IgD-negative memory B cell (primary cell): ENCODE data around the gene ZBTB46. TPM values are rescaled to one million over a fixed set of nuclear protein-coding genes. Genes with fewer than 3 reads are reported as not detected.
A peak's percentile ranks its signal among the peaks of the same experiment; 100 is the strongest.

ENCODE experiments used
- H3K27ac Mint-ChIP-seq, 3 donors: one replicate each; pipeline ENCODE4 v1.8.0; 2020 to 2022; ENCODE audit warnings: mild to moderate bottlenecking in 3 of 3, mixed read lengths in 3 of 3, moderate library complexity in 1 of 3
- H3K27me3 Mint-ChIP-seq: one replicate; pipeline ENCODE4 v1.8.0; 2021; ENCODE audit warnings: mixed read lengths
- H3K36me3 Mint-ChIP-seq: one replicate; pipeline ENCODE4 v1.8.0; 2020; ENCODE audit warnings: mild to moderate bottlenecking, mixed read lengths
- H3K4me1 Mint-ChIP-seq, 3 donors: one replicate each; pipeline ENCODE4 v1.8.0; 2020 to 2022; ENCODE audit warnings: mixed read lengths in 3 of 3, mild to moderate bottlenecking in 1 of 3
- H3K4me3 Mint-ChIP-seq, 4 donors: one replicate each; pipeline ENCODE4 v1.8.0; 2020 to 2022; ENCODE audit warnings: mild to moderate bottlenecking in 4 of 4, mixed read lengths in 4 of 4, moderate library complexity in 3 of 4
- H3K9me3 Mint-ChIP-seq, 3 donors: one replicate each; pipeline ENCODE4 v1.8.0; 2020 to 2021; ENCODE audit warnings: mixed read lengths in 3 of 3, mild to moderate bottlenecking in 1 of 3
- polyA plus RNA-seq: library from polyadenylated mRNA; unstranded; fragments of 300-500 nt; fragmentation: Illumina TruSeq; gene quantifications from one replicate; pipeline ENCODE4 v1.2.3, GENCODE V29; 2021

The ZBTB46 gene
- polyA plus RNA-seq, 1 donor from 2014 or later = 0.04 TPM

DNA sequence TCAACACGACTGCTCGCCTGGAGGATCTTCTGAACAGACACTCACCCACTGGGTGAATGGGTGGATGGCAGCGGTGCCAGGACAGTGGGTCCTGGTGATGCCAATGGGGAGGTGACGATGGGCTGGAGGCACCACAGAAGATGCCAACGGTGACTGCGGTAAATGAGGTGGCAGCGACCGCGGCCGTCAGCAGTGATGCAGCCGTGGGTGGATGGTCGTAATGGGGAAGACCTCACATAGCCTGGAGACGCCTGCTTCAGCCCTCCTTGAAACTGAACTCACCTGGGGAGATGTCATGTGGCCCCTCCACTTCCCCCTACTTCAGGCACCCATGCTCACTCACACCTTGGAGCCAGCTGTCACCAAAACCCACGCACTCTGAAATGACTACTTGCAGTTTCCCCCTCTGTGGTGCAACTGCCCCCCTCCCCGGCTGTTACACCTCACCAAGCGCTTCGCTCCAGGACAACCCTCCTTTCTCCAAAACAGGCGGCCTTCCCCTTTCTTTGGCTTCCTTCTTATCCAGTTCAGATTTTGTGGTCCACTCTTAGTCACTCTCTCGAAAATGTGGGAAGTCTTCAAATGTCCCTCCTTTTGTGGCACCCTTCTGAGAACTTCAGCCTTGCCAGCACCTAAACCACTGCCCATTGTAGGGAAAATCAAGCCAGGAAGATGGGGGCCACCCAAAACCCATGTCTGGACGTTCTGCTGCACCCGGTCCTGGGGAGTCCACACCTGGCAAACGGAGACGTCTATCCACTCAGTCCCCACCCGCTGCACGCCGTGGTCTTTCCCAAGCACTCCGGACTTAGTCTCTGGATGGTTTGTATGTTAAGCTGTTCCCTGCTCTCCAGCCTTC lies 19.9 kb upstream of the ZBTB46 start:
- Mint-ChIP-seq H3K4me3 (peak overlapping the region in 1 of 4 donors; percentile 61), H3K9me3 (no peaks in the 10 kb centered on the region), H3K4me1 (peaks cover 0 to 7% (median 4%) of the 10 kb centered on the region in 3 donors), H3K36me3 (peaks cover 2% of the 10 kb centered on the region), H3K27ac (peak overlapping the region; percentile 33 to 48 (median 44)), H3K27me3 (peaks cover 24% of the 10 kb centered on the region)

DNA sequence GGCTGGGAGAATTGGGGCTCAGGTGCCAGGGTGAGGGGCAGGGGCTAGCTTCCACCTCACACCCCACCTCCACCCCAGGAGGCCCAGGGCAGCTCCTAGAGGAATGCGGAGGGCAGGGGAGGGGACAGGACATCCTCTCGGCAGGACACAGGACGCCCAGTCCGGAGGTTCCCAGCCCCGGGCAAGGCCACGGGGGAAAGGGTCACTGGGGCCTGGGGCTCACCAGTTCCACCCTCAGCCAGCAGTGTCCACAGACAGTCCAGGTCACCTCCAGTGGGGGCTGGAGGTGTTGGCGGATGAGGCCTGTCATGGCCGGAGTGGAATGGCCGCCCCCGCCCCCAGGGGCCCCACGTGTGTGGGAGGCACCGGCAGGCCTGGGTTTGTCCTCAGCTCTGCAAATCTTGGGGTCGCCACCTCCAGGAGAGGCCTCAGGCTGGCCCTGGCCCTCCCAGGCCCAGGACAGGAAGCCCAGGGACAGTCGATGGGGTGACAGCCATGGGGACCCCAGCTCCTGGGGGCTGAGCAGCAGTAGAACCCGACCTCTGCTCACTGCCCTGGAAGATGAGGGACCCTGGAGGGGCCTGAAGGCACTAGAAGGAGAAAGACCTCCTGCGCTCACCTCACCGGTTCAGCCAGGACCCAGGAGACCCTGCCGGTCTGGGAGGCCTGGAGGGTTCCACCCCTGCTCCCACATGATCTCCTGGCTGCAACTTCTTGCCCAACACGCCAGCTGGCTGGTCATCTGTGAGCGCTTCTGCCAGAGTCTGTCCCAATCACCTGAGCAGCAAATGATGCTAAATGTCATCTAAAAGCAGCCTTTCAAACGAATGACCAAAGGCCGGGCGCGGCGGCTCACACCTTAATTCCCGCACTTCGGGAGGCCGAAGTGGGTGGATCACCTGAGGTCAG lies 17.2 kb upstream of the ZBTB46 start:
- peaks cover 4 to 7% (median 5%) of the 10 kb centered on the region in 3 donors for H3K4me1 Mint-ChIP-seq
- no peak overlapping the region for H3K27ac Mint-ChIP-seq
- H3K36me3 Mint-ChIP-seq = peaks cover 2% of the 10 kb centered on the region
- H3K9me3 Mint-ChIP-seq = no peaks in the 10 kb centered on the region
- H3K27me3 Mint-ChIP-seq = peaks cover 43% of the 10 kb centered on the region
- no peak overlapping the region for H3K4me3 Mint-ChIP-seq

DNA sequence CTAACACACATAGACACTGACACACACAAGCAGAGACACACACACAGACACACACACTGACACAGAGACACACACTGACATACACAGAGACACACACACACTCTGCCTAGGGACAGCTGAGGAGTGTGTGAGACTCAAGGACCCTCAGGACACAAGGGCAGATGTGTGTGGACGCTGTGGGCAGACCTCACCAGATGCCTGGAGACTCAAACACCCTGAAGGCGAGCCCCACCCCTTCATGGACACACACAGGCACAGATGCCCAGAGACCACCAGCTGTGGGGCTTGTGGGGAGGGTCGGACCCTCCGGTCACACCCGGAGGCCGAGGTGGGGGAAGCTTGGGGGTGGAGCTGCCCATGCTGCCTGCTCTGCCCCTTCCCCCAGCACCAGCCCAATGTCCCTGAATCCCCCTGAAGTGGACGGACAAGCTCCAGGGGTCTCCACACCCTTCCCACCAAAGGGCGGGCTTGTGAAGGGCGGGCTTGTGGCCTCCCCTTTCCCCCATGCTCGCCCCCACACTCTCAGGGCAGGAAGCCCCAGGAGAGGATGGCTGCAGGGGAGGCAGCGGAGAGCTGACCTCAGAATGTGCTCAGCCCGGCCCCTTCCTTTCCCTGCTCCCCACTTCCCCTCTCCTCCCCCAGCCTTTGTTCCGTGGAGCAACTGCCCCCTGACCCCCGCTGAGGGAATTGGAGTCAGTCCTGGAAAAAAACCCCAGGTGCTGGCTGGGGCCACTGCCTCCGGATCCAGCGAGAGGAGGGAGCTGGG lies 16.4 kb upstream of the ZBTB46 start:
- Mint-ChIP-seq H3K4me3 (no peak overlapping the region), H3K4me1 (peaks cover 4 to 7% (median 6%) of the 10 kb centered on the region in 3 donors), H3K36me3 (peaks cover 2% of the 10 kb centered on the region), H3K9me3 (no peaks in the 10 kb centered on the region), H3K27me3 (peaks cover 46% of the 10 kb centered on the region), H3K27ac (no peak overlapping the region)

DNA sequence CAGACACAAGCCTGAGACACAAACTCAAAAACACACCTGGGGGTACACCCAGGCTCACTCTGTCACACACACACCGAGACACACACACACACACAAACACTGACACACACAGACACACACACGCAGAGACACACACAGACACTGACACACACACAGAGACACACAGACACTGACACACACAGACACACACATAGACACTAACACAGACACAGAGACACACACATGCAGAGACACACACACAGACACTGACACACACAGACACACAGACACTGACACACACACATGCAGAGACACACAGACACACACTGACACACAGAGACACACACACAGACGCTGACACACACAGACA lies 15.8 kb upstream of the ZBTB46 start:
- Mint-ChIP-seq H3K27me3 (peaks cover 47% of the 10 kb centered on the region), H3K4me3 (no peak overlapping the region), H3K4me1 (peaks cover 7 to 11% (median 11%) of the 10 kb centered on the region in 3 donors), H3K36me3 (peaks cover 2% of the 10 kb centered on the region), H3K27ac (no peak overlapping the region), H3K9me3 (no peaks in the 10 kb centered on the region)

DNA sequence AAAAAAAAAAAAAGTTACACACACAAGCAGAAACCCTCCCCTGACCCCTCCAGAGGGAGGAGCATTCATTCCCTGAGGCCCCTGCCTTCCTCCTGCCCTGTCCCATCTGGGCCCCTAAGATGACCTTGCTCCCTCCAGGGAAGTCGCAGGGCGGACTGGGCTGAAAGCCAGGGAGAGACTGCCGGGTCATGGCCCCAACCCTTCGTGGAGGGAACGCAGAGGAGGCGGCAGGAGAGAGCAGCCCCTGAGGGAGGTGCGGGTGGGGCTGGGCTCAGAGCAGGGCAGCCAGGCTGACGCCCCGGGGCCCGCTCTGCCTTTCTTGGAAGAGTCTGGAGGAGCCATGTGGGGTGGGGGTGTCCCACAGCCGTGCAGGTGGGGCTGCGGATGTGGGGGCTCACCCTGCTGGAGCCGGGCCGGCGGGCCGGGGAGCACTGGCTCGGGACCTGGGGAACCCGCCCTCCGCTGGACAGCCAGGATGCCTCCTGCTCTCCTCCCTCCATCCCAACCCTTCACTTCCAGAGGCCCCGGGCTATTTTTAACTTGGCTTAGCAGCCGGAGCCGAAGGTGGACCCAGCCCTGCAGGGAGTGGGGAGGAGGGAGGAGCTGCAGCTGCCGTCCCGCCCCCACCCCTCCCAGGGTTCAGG lies 15.2 kb upstream of the ZBTB46 start:
- Mint-ChIP-seq H3K27ac (peak overlapping the region in 1 of 3 donors; percentile 31), H3K36me3 (peaks cover 2% of the 10 kb centered on the region), H3K9me3 (no peaks in the 10 kb centered on the region), H3K27me3 (peaks cover 43% of the 10 kb centered on the region), H3K4me1 (peaks cover 7 to 12% (median 11%) of the 10 kb centered on the region in 3 donors), H3K4me3 (peak overlapping the region in 1 of 4 donors; percentile 43)

DNA sequence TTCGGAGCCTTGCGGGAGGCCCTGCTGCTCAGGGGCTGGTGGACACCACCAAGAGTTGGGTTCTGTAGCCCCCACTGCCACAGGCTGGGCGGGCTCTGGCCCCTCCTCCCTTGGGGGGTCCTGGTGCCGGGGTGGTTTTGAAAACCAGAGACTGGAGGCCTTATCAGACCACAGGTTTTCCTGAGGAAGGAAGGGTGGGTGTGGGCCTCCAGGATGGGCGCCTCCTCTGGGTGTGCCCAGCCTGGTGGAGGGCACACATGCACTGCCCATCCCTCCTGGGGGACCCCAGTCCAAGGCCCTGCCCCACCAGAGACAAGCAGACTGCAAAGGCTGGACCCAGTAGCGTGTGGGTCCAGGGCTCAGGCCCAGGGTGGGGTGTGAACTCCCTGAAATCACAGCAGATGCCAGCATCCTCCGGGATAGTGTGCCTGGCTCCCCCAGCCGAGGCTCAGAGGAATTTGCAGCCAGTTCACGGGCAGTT lies 13.5 kb upstream of the ZBTB46 start:
- H3K9me3 Mint-ChIP-seq = no peaks in the 10 kb centered on the region
- peaks cover 35% of the 10 kb centered on the region for H3K27me3 Mint-ChIP-seq
- H3K36me3 Mint-ChIP-seq = no peaks in the 10 kb centered on the region
- no peak overlapping the region for H3K4me3 Mint-ChIP-seq
- H3K27ac Mint-ChIP-seq = no peak overlapping the region
- H3K4me1 Mint-ChIP-seq = peaks cover 4 to 12% (median 9%) of the 10 kb centered on the region in 3 donors

DNA sequence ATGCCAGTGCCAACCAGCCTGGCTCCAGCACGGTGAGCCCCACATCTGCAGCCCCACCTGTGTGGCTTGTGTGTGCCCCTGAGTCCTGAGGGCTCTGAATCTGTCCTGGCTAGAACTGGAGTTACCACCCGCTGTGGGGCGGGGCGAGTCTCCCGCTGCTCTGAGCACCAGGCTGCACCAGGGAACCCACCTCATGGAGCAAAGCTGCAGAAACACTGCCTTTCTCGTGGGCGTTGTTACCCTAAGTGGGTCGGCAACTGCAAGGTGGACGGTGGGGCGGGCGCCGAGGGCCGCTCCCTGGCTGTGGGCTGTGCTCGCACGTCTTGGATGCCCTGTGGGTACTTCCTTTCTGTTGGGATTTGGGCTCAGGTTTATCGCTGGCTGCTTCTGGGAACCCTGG lies 12.7 kb upstream of the ZBTB46 start:
- Mint-ChIP-seq H3K27ac (no peak overlapping the region), H3K36me3 (no peaks in the 10 kb centered on the region), H3K9me3 (no peaks in the 10 kb centered on the region), H3K27me3 (peaks cover 35% of the 10 kb centered on the region), H3K4me1 (peaks cover 4 to 12% (median 9%) of the 10 kb centered on the region in 3 donors), H3K4me3 (no peak overlapping the region)

DNA sequence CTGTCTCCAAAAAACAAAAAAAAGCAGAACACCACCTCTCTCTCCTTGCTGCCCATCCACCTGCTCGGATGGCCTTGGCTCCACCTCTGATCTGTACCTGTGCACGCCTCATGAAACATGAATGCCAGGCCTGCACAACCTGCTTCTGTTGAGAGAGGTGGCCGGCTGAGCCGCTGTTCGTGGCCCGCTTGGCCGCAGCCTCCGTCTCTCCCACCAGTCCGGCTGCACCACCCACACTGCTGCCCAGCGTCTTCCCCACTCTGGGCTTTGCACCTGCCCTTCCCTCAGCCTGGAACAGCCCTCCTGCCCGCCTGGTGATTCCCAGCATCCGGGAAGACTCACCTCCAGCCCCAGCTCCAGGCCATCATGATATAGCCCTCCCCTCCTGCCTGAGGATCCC lies 12.2 kb upstream of the ZBTB46 start:
- no peaks in the 10 kb centered on the region for H3K9me3 Mint-ChIP-seq
- H3K36me3 Mint-ChIP-seq = no peaks in the 10 kb centered on the region
- no peak overlapping the region for H3K4me3 Mint-ChIP-seq
- no peak overlapping the region for H3K27ac Mint-ChIP-seq
- H3K27me3 Mint-ChIP-seq = peaks cover 32% of the 10 kb centered on the region
- H3K4me1 Mint-ChIP-seq = peaks cover 4 to 12% (median 9%) of the 10 kb centered on the region in 3 donors

DNA sequence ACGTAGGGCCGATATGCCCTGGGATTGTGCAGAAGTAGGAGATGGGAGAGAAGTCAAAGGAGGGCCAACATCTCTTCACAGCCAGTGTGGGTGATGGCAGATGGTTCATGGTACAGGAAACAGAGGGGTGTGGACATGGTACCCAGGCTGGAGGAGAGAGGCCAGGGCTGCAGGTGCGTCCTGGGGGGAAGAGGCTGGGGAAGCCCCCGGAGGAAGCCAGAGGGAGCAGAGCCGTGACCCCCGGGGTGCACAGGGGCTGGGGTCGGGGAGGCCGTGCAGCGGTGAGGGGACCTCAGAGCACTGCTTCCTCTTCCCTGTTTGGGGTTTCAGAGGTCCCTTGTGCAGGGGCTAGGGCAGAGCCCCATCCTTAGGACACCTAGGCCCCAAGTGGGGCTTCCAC lies 11.2 kb upstream of the ZBTB46 start:
- Mint-ChIP-seq H3K27ac (no peak overlapping the region), H3K4me3 (peak overlapping the region in 2 of 4 donors; percentile 52 to 64), H3K27me3 (peaks cover 33% of the 10 kb centered on the region), H3K4me1 (peaks cover 4 to 12% (median 12%) of the 10 kb centered on the region in 3 donors), H3K36me3 (peaks cover 1% of the 10 kb centered on the region), H3K9me3 (no peaks in the 10 kb centered on the region)

DNA sequence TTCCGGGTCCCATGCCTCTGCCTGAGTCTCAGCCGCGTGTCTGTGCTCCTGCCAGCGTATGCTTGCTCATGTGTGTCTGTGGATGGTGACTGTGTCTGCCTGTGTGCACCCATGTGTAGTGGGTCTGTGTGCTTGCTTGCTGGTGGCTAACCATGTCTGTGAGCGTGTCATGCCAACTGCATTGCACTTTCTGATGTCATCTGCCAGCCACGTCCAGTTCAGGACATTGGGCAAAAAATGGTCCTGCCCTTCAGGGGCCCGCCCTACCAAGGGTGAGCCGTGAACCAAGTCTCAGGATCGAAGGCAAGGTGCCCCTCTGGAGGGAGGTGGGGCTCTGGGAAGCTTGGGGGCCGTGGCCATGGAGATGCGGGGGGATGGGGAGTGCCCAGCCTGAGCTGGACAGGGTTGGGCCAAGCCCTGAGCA lies 9.4 kb upstream of the ZBTB46 start:
- Mint-ChIP-seq H3K27me3 (peaks cover 29% of the 10 kb centered on the region), H3K9me3 (no peaks in the 10 kb centered on the region)

DNA sequence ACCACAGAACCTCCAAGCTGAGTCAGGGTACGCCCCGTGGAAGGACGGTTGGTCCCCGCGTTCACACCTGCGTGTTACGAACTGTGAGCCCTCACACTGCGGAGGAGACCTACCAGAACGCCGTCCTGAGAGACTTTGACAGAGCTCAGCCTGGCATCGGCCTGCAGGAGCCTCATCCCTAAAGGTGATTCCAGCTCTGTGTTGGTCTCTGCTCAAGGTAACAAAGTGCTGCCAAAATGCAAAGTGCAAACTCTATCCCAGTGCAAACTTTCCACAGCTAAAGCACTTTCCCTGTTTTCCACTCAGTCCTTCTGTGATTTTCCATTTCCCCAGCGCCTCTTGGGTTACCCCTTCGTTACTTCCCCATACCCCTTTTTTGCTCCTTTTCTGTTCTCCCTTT lies 8.6 kb upstream of the ZBTB46 start:
- peak overlapping the region in 1 of 3 donors; percentile 50 for H3K27ac Mint-ChIP-seq
- H3K4me3 Mint-ChIP-seq = no peak overlapping the region
- peaks cover 22% of the 10 kb centered on the region for H3K27me3 Mint-ChIP-seq
- no peaks in the 10 kb centered on the region for H3K9me3 Mint-ChIP-seq
- H3K4me1 Mint-ChIP-seq = peaks cover 4 to 12% (median 10%) of the 10 kb centered on the region in 3 donors
- peaks cover 1% of the 10 kb centered on the region for H3K36me3 Mint-ChIP-seq

More for the DNA sequence above, 9.4 kb upstream of the ZBTB46 start:
- peak overlapping the region in 1 of 4 donors; percentile 16 for H3K4me3 Mint-ChIP-seq
- H3K36me3 Mint-ChIP-seq = peaks cover 1% of the 10 kb centered on the region
- peak overlapping the region in 1 of 3 donors; percentile 76 for H3K27ac Mint-ChIP-seq
- peaks cover 4 to 12% (median 10%) of the 10 kb centered on the region in 3 donors for H3K4me1 Mint-ChIP-seq

DNA sequence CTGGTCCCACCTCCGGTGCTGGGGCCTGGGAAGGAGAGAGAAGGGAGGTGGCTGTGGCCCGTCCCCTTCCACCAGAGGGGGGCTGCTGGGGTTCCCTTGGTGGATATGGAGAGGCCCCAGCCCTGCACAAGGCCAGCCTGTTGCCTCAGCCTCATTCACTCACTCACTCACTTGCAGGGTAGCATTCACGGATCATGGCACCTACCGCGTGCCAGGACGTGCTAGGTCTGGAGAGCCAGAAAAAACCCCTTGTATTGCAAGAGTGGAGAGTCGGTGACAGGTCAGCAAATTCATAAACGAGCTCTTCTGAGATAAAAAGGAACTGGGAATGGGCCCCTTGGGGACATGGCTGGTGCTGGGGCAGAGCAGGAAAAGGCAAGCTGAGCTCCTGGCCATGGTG lies 6.4 kb upstream of the ZBTB46 start:
- Mint-ChIP-seq H3K27ac (no peak overlapping the region), H3K4me3 (no peak overlapping the region)

DNA sequence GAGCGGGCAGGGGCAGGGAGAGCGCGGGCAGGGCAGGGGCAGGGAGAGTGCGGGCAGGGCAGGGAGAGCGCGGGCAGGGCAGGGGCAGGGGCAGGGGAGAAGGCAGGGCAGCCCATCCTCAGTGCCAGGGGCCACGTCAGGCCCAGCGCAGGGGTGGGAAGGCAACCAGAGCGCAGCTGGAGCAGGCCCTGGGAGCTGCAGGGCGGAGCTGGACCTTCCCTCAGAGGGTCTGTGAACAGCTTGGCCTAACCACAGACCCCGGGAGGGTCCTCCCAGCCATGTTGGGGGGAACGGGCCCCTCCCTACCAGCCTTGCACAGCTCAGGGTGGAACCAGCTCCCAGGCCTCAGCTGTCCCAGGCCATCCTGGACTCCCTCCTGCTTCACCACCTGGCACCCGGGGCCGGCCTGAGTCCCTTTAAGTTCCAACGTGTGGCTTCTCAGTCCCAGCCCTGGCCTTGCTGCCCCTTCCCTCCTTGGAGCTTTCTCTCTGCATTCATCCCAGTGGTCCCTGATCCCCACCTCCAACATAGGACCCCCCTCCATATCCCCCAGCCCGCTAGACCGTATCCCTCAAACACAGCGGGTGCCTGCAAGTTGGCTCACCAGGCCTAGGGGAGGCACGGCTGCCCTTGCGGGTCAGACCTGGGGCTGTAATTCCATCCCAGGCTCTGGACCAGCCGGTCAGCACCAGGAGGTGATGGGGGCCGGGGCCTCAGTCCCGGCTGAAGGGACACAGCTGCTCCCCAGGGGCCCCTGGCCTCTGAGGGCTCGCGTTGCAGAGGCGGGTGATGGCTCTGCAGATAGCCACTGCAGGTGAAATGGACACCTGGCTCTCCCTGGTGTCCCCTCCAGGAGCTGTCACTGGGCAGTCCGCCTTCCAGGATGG lies 5.6 kb upstream of the ZBTB46 start:
- Mint-ChIP-seq H3K27me3 (peaks cover 15% of the 10 kb centered on the region), H3K4me1 (peaks cover 0 to 6% (median 0%) of the 10 kb centered on the region in 3 donors), H3K36me3 (peaks cover 1% of the 10 kb centered on the region), H3K4me3 (no peak overlapping the region), H3K9me3 (no peaks in the 10 kb centered on the region), H3K27ac (no peak overlapping the region)

More for the DNA sequence above, 6.4 kb upstream of the ZBTB46 start:
- Mint-ChIP-seq H3K4me1 (peaks cover 4 to 10% (median 7%) of the 10 kb centered on the region in 3 donors), H3K36me3 (peaks cover 1% of the 10 kb centered on the region), H3K27me3 (peaks cover 21% of the 10 kb centered on the region), H3K9me3 (no peaks in the 10 kb centered on the region)
